ENCODE results near the gene SMIM7.

DNA sequence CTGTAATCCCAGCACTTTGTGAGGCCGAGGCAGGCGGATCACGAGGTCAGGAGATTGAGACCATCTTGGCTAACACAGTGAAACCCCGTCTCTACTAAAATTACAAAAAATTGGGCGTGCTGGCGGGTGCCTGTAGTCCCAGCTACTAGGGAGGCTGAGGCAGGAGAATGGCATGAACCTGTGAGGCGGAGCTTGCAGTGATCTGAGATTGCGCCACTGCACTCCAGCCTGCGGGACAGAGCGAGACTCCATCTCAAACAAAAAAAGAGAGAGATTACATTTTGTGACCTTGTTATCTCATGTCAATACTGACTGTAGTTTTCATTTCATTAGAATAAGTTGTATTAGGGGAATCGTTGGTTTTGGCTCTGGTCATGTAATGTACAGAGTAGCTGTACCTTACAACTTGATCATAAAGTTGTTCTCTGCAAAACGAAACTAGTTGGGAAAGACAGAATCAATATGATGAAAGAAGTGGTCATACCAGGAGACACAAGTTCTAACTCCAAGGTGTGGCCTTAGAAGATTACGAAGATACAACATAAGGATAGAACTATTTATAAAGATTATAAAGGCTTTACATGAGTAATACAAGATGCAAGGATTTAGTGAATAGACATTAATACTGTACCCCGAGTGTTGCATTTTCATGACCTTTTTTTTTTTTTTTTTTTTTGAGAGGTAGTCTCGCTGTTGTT lies 16.3 kb upstream of the SMIM7 start:
- TF ChIP-seq EZH2 (IDR thresholded peaks at IDR 0.05), result no peak
- no peak for TF ChIP-seq POLR2AphosphoS5 (IDR thresholded peaks at IDR 0.05; ENCODE audit: borderline replicate concordance, low read depth, low read length)

Data from SK-N-MC (cell line).